Measurements from ENCODE around the gene MEI4. TPM values are rescaled to one million over a fixed set of nuclear protein-coding genes. Genes with fewer than 3 reads are reported as not detected.
"Not testable (repeated sequence)": the region's sequence is repeated elsewhere in the genome, so short reads cannot be mapped to it uniquely, and the experiment has no call there.

The MEI4 gene
- total RNA-seq, 1 experiment from 2014 or later = 0.20 TPM

GRCh38 chr6:77740380-77740779 is 87.5 kb downstream of the MEI4 start:
- ChIA-PET CTCF (no interaction called here), POLR2A (no interaction called here)
- H3K27me3 Mint-ChIP-seq (ENCODE audit: low read depth) = no peaks in the 10 kb centered on the region
- H3K4me3 Mint-ChIP-seq = no peak overlapping the region
- ATAC-seq = no peak
- DNase-seq (ENCODE audit: low spot score) = no peak
- TF ChIP-seq ZNF671 (CRISPR knock-in tag; IDR thresholded peaks at IDR 0.05) = no peak
- no peak for TF ChIP-seq ZNF317 (CRISPR knock-in tag; IDR thresholded peaks at IDR 0.05; ENCODE audit: borderline replicate concordance, low read depth)
- TF ChIP-seq ZBTB43 (CRISPR knock-in tag; IDR thresholded peaks at IDR 0.05) = no peak
- no peak for TF ChIP-seq NR3C1 (CRISPR knock-in tag; conservative IDR thresholded peaks at IDR 0.05; ENCODE audit: low read depth)
- TF ChIP-seq ZNF281 (CRISPR knock-in tag; IDR thresholded peaks at IDR 0.05) = no peak
- no peak for TF ChIP-seq ZNF425 (CRISPR knock-in tag; conservative IDR thresholded peaks at IDR 0.05)
- no peak for TF ChIP-seq ATF1 (CRISPR knock-in tag; IDR thresholded peaks at IDR 0.05)
- TF ChIP-seq NR2C2 (CRISPR knock-in tag; IDR thresholded peaks at IDR 0.05) = no peak
- TF ChIP-seq ZNF121 (CRISPR knock-in tag; IDR thresholded peaks at IDR 0.05) = no peak
- TF ChIP-seq SP1 (CRISPR knock-in tag; conservative IDR thresholded peaks at IDR 0.05) = no peak
- TF ChIP-seq OVOL2 (CRISPR knock-in tag; IDR thresholded peaks at IDR 0.05; ENCODE audit: borderline replicate concordance) = no peak
- no peak for TF ChIP-seq STAT6 (CRISPR knock-in tag; conservative IDR thresholded peaks at IDR 0.05; ENCODE audit: low read depth)
- TF ChIP-seq ATF2 (CRISPR knock-in tag; IDR thresholded peaks at IDR 0.05; ENCODE audit: borderline replicate concordance, low read depth) = no peak
- TF ChIP-seq USF2 (CRISPR knock-in tag; IDR thresholded peaks at IDR 0.05) = no peak
- TF ChIP-seq JUN (CRISPR knock-in tag; IDR thresholded peaks at IDR 0.05) = no peak
- no peak for TF ChIP-seq FOXK1 (CRISPR knock-in tag; IDR thresholded peaks at IDR 0.05)
- no peak for TF ChIP-seq CREM (CRISPR knock-in tag; IDR thresholded peaks at IDR 0.05)
- TF ChIP-seq ATF6 (CRISPR knock-in tag; IDR thresholded peaks at IDR 0.05) = no peak
- TF ChIP-seq ZNF416 (CRISPR knock-in tag; IDR thresholded peaks at IDR 0.05) = no peak
- H3K4me1 Mint-ChIP-seq = no peaks in the 10 kb centered on the region
- peaks cover 22% of the 10 kb centered on the region; the same call in 1 of the 2 replicates for H3K36me3 Mint-ChIP-seq
- peaks cover 45% of the 10 kb centered on the region for H3K9me3 Mint-ChIP-seq
- H3K27ac Mint-ChIP-seq = no peak overlapping the region

GRCh38 chr6:77752156-77752555 is 99.3 kb downstream of the MEI4 start:
- H3K27me3 Mint-ChIP-seq (ENCODE audit: low read depth); H3K4me1 Mint-ChIP-seq; H3K4me3 Mint-ChIP-seq; H3K27ac Mint-ChIP-seq; DNase-seq (ENCODE audit: low spot score); POLR2A ChIA-PET; H3K36me3 Mint-ChIP-seq; CTCF ChIA-PET; ATAC-seq: not testable (repeated sequence)
- H3K9me3 Mint-ChIP-seq = peaks cover 59% of the 10 kb centered on the region

Measured in WTC11 (cell line).